Parathyroid adenoma (tissue), 2 donors: ENCODE data around the gene C13orf46.

Experiments
- H2AFZ ChIP-seq: fragments of 300-600 bp; sonication (generic); one replicate; pipeline ENCODE4 v1.7.0; 2017; ENCODE audit warnings: antibody characterized with exemption, mild to moderate bottlenecking
- H3K27ac ChIP-seq: fragments of 300-600 bp; sonication (generic); one replicate; pipeline ENCODE4 v1.7.0; 2017
- H3K27me3 ChIP-seq: fragments of 300-600 bp; sonication (generic); one replicate; pipeline ENCODE4 v1.7.0; 2017; ENCODE audit warnings: low read length; ENCODE audit not compliant: control insufficient read depth, insufficient read depth
- H3K36me3 ChIP-seq: fragments of 300-600 bp; sonication (generic); one replicate; pipeline ENCODE4 v1.7.0; 2017; ENCODE audit warnings: low read length; ENCODE audit not compliant: control insufficient read depth, insufficient read depth
- H3K4me1 ChIP-seq: fragments of 300-600 bp; sonication (generic); one replicate; pipeline ENCODE4 v1.7.0; 2017; ENCODE audit warnings: control low read depth
- H3K4me2 ChIP-seq: fragments of 300-600 bp; sonication (generic); one replicate; pipeline ENCODE4 v1.7.0; 2017; ENCODE audit warnings: low read length
- H3K4me3 ChIP-seq: fragments of 300-600 bp; sonication (generic); one replicate; pipeline ENCODE4 v1.7.0; 2017; ENCODE audit warnings: low read depth, low read length
- H3K79me2 ChIP-seq: fragments of 300-600 bp; sonication (generic); one replicate; pipeline ENCODE4 v1.7.0; 2017; ENCODE audit warnings: control low read depth
- H3K9ac ChIP-seq: fragments of 300-600 bp; sonication (generic); one replicate; pipeline ENCODE4 v1.7.0; 2017; ENCODE audit warnings: mild to moderate bottlenecking
- H3K9me3 ChIP-seq: fragments of 300-600 bp; sonication (generic); one replicate; pipeline ENCODE4 v1.7.0; 2017; ENCODE audit warnings: low read length; ENCODE audit not compliant: control insufficient read depth
- TF ChIP-seq, protein P1 (sequence below): fragments of 300-600 bp; sonication (generic); IDR thresholded peaks from one replicate; pipeline ENCODE4 v1.7.0; 2017; ENCODE audit warnings: antibody characterized with exemption, mild to moderate bottlenecking
- donor health status: primary hyperparathyroidism.

The C13orf46 gene

DNA sequence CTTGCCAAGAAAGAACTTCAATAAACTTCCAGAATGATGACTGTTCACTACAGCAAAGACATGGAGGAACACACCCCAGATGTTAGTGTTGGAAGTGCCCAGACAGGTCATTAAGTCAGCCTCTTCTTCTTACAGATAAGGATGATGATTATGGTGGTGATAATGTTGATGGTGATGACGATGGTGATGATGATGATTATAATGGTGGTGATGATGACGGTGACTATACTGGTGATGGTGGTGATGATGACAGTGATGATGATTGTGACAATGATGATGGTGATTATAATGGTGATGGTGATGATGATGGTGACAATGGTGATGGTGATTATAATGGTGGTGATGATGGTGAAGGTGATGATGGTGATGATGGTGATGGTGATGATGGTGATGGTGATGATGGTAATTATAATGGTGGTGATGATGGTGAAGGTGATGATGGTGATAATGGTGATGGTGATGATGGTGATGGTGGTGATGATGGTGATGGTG, 8.4 kb downstream of the C13orf46 start:
- H3K27ac ChIP-seq, result no peak overlapping the region
- no peaks in the 10 kb centered on the region for H3K4me1 ChIP-seq
- H3K36me3 ChIP-seq, result no peaks in the 10 kb centered on the region
- H3K9me3 ChIP-seq, result no peaks in the 10 kb centered on the region
- H3K4me3 ChIP-seq, result no peak overlapping the region
- no peak overlapping the region for H3K9ac ChIP-seq
- H3K4me2 ChIP-seq, result no peak overlapping the region
- no peak overlapping the region for H2AFZ ChIP-seq
- TF ChIP-seq, protein P1, sequence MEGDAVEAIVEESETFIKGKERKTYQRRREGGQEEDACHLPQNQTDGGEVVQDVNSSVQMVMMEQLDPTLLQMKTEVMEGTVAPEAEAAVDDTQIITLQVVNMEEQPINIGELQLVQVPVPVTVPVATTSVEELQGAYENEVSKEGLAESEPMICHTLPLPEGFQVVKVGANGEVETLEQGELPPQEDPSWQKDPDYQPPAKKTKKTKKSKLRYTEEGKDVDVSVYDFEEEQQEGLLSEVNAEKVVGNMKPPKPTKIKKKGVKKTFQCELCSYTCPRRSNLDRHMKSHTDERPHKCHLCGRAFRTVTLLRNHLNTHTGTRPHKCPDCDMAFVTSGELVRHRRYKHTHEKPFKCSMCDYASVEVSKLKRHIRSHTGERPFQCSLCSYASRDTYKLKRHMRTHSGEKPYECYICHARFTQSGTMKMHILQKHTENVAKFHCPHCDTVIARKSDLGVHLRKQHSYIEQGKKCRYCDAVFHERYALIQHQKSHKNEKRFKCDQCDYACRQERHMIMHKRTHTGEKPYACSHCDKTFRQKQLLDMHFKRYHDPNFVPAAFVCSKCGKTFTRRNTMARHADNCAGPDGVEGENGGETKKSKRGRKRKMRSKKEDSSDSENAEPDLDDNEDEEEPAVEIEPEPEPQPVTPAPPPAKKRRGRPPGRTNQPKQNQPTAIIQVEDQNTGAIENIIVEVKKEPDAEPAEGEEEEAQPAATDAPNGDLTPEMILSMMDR, result no peak
- no peaks in the 10 kb centered on the region for H3K27me3 ChIP-seq
- no peaks in the 10 kb centered on the region for H3K79me2 ChIP-seq

DNA sequence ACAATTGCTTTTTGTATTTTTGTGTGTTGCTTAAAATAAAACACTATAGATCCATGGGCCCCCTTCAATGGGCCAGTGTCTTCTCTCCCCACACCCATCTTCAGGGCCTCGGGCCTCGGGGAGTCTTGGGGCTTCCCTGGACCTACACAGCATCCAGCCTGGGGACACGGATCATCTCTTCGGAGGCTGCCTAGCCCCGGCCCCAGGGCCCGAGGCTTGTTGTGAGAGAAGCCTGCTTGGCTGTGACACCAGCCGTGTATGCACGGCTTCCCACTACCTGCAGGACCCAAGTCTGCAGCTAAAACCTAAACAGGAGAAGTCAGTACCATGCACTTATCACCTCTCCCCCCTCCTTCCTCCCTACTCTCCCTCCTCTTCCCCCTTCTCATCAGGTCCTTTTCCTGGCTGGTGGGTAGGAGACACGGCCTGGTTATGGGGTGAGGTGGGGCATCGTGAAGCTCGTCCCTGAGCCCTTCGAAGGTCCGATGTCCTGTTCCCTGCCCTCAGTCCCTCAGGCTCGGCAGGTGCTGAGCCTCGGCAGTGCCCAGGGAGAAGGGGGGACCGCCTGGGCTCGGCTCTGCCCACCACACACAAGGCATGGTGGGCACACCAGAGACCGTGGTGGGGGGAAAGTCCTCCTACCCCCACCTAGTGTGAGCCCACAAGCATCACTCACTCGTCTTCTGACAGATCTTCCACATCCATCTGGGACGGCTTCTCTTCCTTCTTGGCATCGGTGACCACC, 9.5 kb downstream of the C13orf46 start:
- Histone ChIP-seq H3K27me3 (no peaks in the 10 kb centered on the region), H3K9ac (no peak overlapping the region), H3K4me2 (no peak overlapping the region), H3K27ac (no peak overlapping the region), H3K79me2 (no peaks in the 10 kb centered on the region), H3K4me3 (no peak overlapping the region), H2AFZ (no peak overlapping the region), H3K4me1 (no peaks in the 10 kb centered on the region), H3K36me3 (no peaks in the 10 kb centered on the region), H3K9me3 (no peaks in the 10 kb centered on the region)
- TF ChIP-seq, protein P1, result no peak

DNA sequence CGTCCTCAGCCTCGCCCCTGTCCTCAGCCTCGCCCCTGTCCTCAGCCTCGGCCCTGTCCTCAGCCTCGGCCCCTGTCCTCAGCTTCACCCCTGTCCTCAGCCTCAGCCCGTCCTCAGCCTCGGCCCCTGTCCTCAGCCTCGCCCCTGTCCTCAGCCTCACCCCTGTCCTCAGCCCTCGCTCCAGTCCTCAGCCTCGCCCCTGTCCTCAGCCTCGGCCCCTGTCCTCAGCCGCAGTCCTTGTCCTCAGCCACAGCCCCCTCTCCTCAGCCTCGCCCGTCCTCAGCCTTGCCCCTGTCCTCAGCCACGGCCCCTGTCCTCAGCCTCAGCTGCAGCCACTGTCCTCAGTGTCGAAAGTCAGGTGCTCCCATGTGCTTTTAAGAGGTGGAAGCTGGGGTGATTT, 10.5 kb downstream of the C13orf46 start:
- Histone ChIP-seq H3K36me3 (no peaks in the 10 kb centered on the region), H3K79me2 (no peaks in the 10 kb centered on the region), H3K27me3 (no peaks in the 10 kb centered on the region), H3K27ac (no peak overlapping the region), H3K4me1 (no peaks in the 10 kb centered on the region), H3K9ac (no peak overlapping the region), H2AFZ (no peak overlapping the region), H3K4me3 (no peak overlapping the region), H3K4me2 (no peak overlapping the region), H3K9me3 (no peaks in the 10 kb centered on the region)
- TF ChIP-seq, protein P1, result no peak

DNA sequence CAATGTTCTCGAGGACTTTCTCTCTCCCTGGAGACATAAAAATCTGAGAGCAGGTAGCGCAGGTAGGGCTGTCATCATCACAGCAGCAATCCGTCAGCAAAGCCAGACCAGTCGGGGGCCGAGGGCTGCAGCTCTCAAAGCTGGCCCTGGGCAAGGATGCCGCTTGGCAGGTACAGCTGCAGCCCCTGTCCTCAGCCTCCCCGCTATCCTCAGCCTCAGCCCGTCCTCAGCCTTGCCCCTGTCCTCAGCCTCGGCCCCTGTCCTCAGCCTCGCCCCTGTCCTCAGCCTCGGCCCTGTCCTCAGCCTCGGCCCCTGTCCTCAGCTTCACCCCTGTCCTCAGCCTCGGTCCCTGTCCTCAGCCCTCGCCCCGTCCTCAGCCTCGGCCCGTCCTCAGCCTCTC, 10.9 kb downstream of the C13orf46 start:
- H3K4me1 ChIP-seq, result no peaks in the 10 kb centered on the region
- no peak overlapping the region for H3K4me2 ChIP-seq
- H3K9ac ChIP-seq, result no peak overlapping the region
- no peaks in the 10 kb centered on the region for H3K79me2 ChIP-seq
- H3K4me3 ChIP-seq, result no peak overlapping the region
- no peaks in the 10 kb centered on the region for H3K27me3 ChIP-seq
- no peaks in the 10 kb centered on the region for H3K36me3 ChIP-seq
- no peak overlapping the region for H3K27ac ChIP-seq
- H3K9me3 ChIP-seq, result no peaks in the 10 kb centered on the region
- TF ChIP-seq, protein P1, result no peak
- no peak overlapping the region for H2AFZ ChIP-seq

DNA sequence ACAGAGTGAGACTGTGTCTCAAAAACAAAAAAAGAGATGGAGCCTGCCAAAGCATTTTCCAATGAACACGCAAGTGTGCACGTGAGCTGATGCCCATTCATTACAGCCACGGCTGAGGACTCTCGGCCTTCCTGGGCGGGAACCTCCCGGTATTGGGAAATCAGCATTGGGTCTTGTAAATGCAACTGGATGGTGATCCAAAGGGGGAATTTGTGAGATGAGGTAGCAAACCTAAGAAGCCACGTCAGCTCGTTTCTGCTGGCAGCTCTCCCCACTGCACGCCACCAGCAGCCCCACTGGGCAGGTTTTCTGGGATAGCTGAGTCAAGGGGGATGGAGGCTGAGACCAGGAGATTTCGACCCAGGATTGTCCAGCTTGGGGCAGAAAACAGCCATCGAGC, 11.5 kb downstream of the C13orf46 start:
- Histone ChIP-seq H3K4me2 (no peak overlapping the region), H3K27ac (no peak overlapping the region), H3K36me3 (no peaks in the 10 kb centered on the region), H3K9me3 (no peaks in the 10 kb centered on the region), H3K27me3 (no peaks in the 10 kb centered on the region), H2AFZ (no peak overlapping the region), H3K9ac (no peak overlapping the region), H3K4me3 (no peak overlapping the region), H3K79me2 (no peaks in the 10 kb centered on the region), H3K4me1 (no peaks in the 10 kb centered on the region)
- TF ChIP-seq, protein P1, result no peak
